ENCODE measurements around the gene HSPG2. TPM values are rescaled to one million over a fixed set of nuclear protein-coding genes. Genes with fewer than 3 reads are reported as not detected.

Gene HSPG2
- total and polyA plus RNA-seq, 9 of the 15 experiments (the other 6 are each of a cell fraction or from before 2014, with no cell fraction given): 0.14 to 160 (median 15.7) TPM

DNA sequence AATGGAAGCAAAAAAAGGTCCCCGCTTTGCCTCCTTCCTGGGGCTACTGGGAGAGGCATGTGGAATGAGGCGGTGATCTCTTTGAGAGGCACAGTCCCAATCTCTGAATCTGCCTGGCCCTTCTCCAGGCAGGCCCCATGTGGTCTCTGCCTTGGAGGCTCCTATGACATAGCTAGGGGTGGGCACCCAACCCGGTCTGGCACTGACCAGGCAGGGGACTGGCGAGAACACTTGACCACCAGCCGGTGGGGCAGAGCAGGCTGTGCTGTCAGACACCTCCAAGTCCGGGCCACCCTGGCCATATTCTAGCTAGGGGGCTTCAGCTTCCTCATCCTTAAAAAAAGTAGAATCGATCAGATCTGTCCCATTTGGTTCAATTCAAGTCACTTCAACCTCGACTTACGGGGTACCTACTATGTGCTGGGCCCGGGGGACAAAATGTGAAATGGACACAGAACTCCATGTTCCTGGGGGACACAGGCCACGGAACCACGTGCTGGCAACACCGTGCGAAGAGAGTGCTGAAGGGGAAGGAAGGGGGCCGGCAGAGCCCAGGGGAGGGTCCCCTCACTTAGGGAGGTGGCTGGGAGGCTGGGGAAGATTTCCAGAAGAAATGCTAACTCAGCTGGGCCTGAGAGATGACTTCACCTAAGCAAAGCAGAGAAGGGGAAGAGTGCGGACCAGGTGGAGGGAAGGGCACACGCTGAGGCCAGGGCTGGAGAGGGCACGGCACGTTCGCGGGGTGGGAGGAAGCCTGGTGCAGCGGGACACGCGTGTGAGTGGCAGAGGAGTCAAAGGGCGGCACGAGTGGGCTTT, 33.3 kb downstream of the HSPG2 start (continued):
- TF ChIP-seq E4F1 (CRISPR knock-in tag; IDR thresholded peaks at IDR 0.05; ENCODE audit: borderline replicate concordance) (no peak), SPI1 (IDR thresholded peaks at IDR 0.05; ENCODE audit: borderline replicate concordance, low read depth, low read length) (no peak), ZNF561 (CRISPR knock-in tag; conservative IDR thresholded peaks at IDR 0.05) (no peak), SMC3 (conservative IDR thresholded peaks at IDR 0.05; ENCODE audit: insufficient read depth, low read depth, low read length) (no peak), ETV6 (IDR thresholded peaks at IDR 0.05; ENCODE audit: borderline replicate concordance in 1 of 2, low read depth in 2 of 2, low read length in 1 of 2) (no peak), ETV6 (CRISPR knock-in tag; IDR thresholded peaks at IDR 0.05; ENCODE audit: borderline replicate concordance) (no peak), ZEB2 (IDR thresholded peaks at IDR 0.05) (no peak), ZNF717 (CRISPR knock-in tag; IDR thresholded peaks at IDR 0.05) (no peak), IRF2 (CRISPR knock-in tag; IDR thresholded peaks at IDR 0.05) (no peak), ZNF830 (CRISPR knock-in tag; IDR thresholded peaks at IDR 0.05) (no peak), TRIM24 (IDR thresholded peaks at IDR 0.05) (no peak), TCF3 (CRISPR knock-in tag; IDR thresholded peaks at IDR 0.05) (no peak), ZNF551 (CRISPR knock-in tag; IDR thresholded peaks at IDR 0.05) (no peak), EGR1 (conservative IDR thresholded peaks at IDR 0.05) (no peak), HIVEP1 (CRISPR knock-in tag; IDR thresholded peaks at IDR 0.05) (no peak), ATF4 (CRISPR knock-in tag; IDR thresholded peaks at IDR 0.05) (no peak), ID3 (CRISPR knock-in tag; IDR thresholded peaks at IDR 0.05) (0 out of 2 replicates have a peak, but pooled peaks have one; percentile 44), ID3 (tag; IDR thresholded peaks at IDR 0.05) (no peak; the same call in 1 of the 2 replicates), RUNX1 (IDR thresholded peaks at IDR 0.05; ENCODE audit: low read depth) (no peak), CHD4 (IDR thresholded peaks at IDR 0.05; ENCODE audit: insufficient read depth, insufficient replicate concordance, low read depth, low read length, poor library complexity, severe bottlenecking) (no peak)
- TF ChIP-seq, protein P1, sequence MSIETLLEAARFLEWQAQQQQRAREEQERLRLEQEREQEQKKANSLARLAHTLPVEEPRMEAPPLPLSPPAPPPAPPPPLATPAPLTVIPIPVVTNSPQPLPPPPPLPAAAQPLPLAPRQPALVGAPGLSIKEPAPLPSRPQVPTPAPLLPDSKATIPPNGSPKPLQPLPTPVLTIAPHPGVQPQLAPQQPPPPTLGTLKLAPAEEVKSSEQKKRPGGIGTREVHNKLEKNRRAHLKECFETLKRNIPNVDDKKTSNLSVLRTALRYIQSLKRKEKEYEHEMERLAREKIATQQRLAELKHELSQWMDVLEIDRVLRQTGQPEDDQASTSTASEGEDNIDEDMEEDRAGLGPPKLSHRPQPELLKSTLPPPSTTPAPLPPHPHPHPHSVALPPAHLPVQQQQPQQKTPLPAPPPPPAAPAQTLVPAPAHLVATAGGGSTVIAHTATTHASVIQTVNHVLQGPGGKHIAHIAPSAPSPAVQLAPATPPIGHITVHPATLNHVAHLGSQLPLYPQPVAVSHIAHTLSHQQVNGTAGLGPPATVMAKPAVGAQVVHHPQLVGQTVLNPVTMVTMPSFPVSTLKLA (conservative IDR thresholded peaks at IDR 0.05): no peak
- TF ChIP-seq, protein P2, sequence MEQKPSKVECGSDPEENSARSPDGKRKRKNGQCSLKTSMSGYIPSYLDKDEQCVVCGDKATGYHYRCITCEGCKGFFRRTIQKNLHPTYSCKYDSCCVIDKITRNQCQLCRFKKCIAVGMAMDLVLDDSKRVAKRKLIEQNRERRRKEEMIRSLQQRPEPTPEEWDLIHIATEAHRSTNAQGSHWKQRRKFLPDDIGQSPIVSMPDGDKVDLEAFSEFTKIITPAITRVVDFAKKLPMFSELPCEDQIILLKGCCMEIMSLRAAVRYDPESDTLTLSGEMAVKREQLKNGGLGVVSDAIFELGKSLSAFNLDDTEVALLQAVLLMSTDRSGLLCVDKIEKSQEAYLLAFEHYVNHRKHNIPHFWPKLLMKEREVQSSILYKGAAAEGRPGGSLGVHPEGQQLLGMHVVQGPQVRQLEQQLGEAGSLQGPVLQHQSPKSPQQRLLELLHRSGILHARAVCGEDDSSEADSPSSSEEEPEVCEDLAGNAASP (IDR thresholded peaks at IDR 0.05): no peak
